GM19351 (cell line): Measurements from ENCODE around the gene ACVR1.

Experiments used
- ATAC-seq: cut with Tn5 transposase; IDR thresholded peaks from one replicate; pipeline ENCODE4 v1.9.1; 2021; ENCODE audit warnings: mild to moderate bottlenecking, moderate library complexity; ENCODE audit not compliant: unreplicated experiment

The ACVR1 gene

GRCh38 chr2:157857881-157858280 is 18.2 kb downstream of the ACVR1 start:
- ATAC-seq: no peak

GRCh38 chr2:157856187-157856515 is 20.0 kb downstream of the ACVR1 start:
- ATAC-seq: no peak

GRCh38 chr2:157853820-157854219 is 22.3 kb downstream of the ACVR1 start:
- ATAC-seq: no peak

- no peak for ATAC-seq
Measured at GRCh38 chr2:157853211-157853610, 22.9 kb downstream of the ACVR1 start.

- ATAC-seq: no peak
Measured at GRCh38 chr2:157849591-157849990, 26.5 kb downstream of the ACVR1 start.

GRCh38 chr2:157848213-157848612 is 27.9 kb downstream of the ACVR1 start:
- no peak for ATAC-seq

GRCh38 chr2:157845081-157845480 is 31.0 kb downstream of the ACVR1 start:
- no peak for ATAC-seq

GRCh38 chr2:157843935-157844334 is 32.2 kb downstream of the ACVR1 start:
- ATAC-seq: no peak

- no peak for ATAC-seq
Measured at GRCh38 chr2:157843081-157843480, 33.0 kb downstream of the ACVR1 start.

- no peak for ATAC-seq
Measured at GRCh38 chr2:157842106-157842879, 33.8 kb downstream of the ACVR1 start.

GRCh38 chr2:157841485-157841884 is 34.6 kb downstream of the ACVR1 start:
- no peak for ATAC-seq

- ATAC-seq: no peak
Measured at GRCh38 chr2:157840568-157841156, 35.5 kb downstream of the ACVR1 start.

GRCh38 chr2:157839822-157840221 is 36.3 kb downstream of the ACVR1 start:
- no peak for ATAC-seq

GRCh38 chr2:157839162-157839801 is 36.8 kb downstream of the ACVR1 start:
- no peak for ATAC-seq

GRCh38 chr2:157838442-157839161 is 37.5 kb downstream of the ACVR1 start:
- ATAC-seq: no peak

- no peak for ATAC-seq
Measured at GRCh38 chr2:157837851-157838441, 38.2 kb downstream of the ACVR1 start.

GRCh38 chr2:157836531-157836930 is 39.6 kb downstream of the ACVR1 start:
- ATAC-seq: no peak

GRCh38 chr2:157835425-157835824 is 40.7 kb downstream of the ACVR1 start:
- ATAC-seq: no peak

GRCh38 chr2:157835006-157835405 is 41.1 kb downstream of the ACVR1 start:
- no peak for ATAC-seq

- no peak for ATAC-seq
Measured at GRCh38 chr2:157833721-157834120, 42.4 kb downstream of the ACVR1 start.
